ENCODE results near the gene KRT83.

The KRT83 gene

DNA sequence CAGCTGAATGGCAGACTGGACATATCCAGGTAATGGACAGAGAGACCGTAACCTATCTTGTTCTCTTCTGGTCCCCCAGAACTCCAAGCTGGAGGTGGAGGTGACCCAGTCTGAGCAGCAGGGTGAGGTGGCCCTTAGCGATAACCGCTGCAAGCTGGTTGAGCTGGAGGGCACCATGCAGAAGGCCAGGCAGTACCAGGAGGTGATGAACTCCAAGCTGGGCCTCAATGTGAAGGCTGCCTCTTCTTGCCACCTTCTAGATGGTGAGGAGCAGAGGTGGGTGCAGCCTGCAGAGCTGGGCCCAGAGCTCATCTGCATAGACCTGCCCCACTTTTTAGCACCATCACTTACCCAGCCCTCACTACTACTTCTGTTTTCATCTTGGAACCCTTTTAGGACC, 53.9 kb downstream of the KRT83 start:
- DNase-seq (ENCODE audit: low read depth in 4 of 4, low spot score in 1 of 4): no peak

DNA sequence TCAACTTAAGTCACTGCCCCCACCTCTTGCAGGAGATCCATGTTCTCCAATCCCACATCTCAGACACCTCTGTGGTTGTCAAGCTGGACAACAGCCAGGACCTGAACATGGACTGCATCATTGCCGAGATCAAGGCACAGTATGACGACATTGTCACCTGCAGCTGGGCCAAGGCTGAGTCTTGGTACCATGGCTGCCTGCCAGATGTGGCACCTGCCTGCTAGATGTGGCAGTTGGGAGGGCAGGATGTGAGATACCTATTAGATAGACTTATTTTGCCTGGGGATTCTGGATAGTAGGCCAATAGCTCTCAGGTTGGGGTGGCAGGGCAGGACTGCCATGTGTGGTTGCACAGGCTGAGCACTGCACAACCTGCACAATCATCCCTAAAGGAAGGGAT, 54.7 kb downstream of the KRT83 start:
- no peak for DNase-seq (ENCODE audit: low read depth in 4 of 4, low spot score in 1 of 4)

DNA sequence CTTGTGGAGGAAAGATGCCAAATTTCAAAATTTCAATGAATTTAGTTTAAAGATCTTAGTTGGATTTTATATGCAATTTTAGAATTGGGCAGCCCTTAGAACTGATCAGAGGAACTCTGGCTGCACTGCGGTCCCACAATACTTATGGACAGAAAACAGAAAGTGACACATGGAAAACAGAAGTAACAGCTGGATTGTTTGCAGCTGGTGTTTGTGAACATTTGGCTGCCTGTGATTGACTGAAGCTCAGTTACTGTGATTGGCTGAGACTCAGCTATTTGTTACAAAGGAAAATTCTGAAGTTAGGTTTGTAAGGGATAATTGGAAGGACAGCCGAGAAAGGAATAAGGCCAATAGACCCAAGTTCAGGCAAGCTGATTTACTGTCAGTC, 56.8 kb downstream of the KRT83 start:
- DNase-seq (ENCODE audit: low read depth in 4 of 4, low spot score in 1 of 4): no peak
